CD4-positive, alpha-beta T cell treated with Interleukin-17A for 4 hours (primary cell): ENCODE measurements around the gene HTR3B.

Experiments used
- DNase-seq: peaks from one replicate; pipeline ENCODE4 v3.0.0-alpha.2; 2020; ENCODE audit warnings: mixed read lengths

Gene HTR3B

GRCh38 chr11:113949891-113950290 is 45.3 kb downstream of the HTR3B start:
- DNase-seq, result no peak

- DNase-seq, result no peak
Observed at GRCh38 chr11:113951537-113951936, 46.9 kb downstream of the HTR3B start.

GRCh38 chr11:113952070-113952469 is 47.5 kb downstream of the HTR3B start:
- DNase-seq, result no peak

GRCh38 chr11:113952588-113952987 is 48.0 kb downstream of the HTR3B start:
- DNase-seq, result no peak

- DNase-seq, result no peak
Observed at GRCh38 chr11:113954235-113954634, 49.6 kb downstream of the HTR3B start.

- DNase-seq, result no peak
Observed at GRCh38 chr11:113956986-113957385, 52.4 kb downstream of the HTR3B start.

- DNase-seq, result no peak
Observed at GRCh38 chr11:113960702-113961330, 56.2 kb downstream of the HTR3B start.

- DNase-seq, result no peak
Observed at GRCh38 chr11:113967361-113967760, 62.8 kb downstream of the HTR3B start.

GRCh38 chr11:113971506-113972195 is 67.1 kb downstream of the HTR3B start:
- no peak for DNase-seq

- DNase-seq, result no peak
Observed at GRCh38 chr11:113974741-113975470, 70.3 kb downstream of the HTR3B start, which contains the start of gene HTR3A. TSS of gene HTR3A (plus strand) at chr11:113975108. CDS start at chr11:113975326, 218 bp downstream.

- no peak for DNase-seq
Observed at GRCh38 chr11:113977071-113977490, 72.5 kb downstream of the HTR3B start.

- no peak for DNase-seq
Observed at GRCh38 chr11:113977701-113978100, 73.1 kb downstream of the HTR3B start.

- DNase-seq, result no peak
Observed at GRCh38 chr11:113979431-113979830, 74.8 kb downstream of the HTR3B start.

- no peak for DNase-seq
Observed at GRCh38 chr11:113980785-113981184, 76.2 kb downstream of the HTR3B start.

- DNase-seq, result no peak
Observed at GRCh38 chr11:113982306-113982705, 77.7 kb downstream of the HTR3B start.

GRCh38 chr11:113984781-113985180 is 80.2 kb downstream of the HTR3B start:
- no peak for DNase-seq

GRCh38 chr11:113985906-113986305 is 81.3 kb downstream of the HTR3B start:
- no peak for DNase-seq

- DNase-seq, result no peak
Observed at GRCh38 chr11:113986351-113987140, 82.0 kb downstream of the HTR3B start.

GRCh38 chr11:113989381-113989780 is 84.8 kb downstream of the HTR3B start:
- DNase-seq, result no peak

GRCh38 chr11:113989916-113990315 is 85.3 kb downstream of the HTR3B start:
- no peak for DNase-seq

GRCh38 chr11:113991170-113991569 is 86.6 kb downstream of the HTR3B start:
- DNase-seq, result no peak

- DNase-seq, result no peak
Observed at GRCh38 chr11:113991718-113992458, 87.3 kb downstream of the HTR3B start.
